ENCODE measurements around the gene SSU72.
A peak's percentile ranks its signal among the peaks of the same experiment; 100 is the strongest.

SSU72 gene

GRCh38 chr1:1616045-1616790, 41.6 kb upstream of the SSU72 start:
- Histone ChIP-seq H3K27me3 (ENCODE audit: insufficient read depth, low read length) (no peaks in the 10 kb centered on the region), H4K91ac (ENCODE audit: low read depth, low read length) (peak overlapping the region; percentile 92), H4K12ac (ENCODE audit: low read depth, low read length) (peak overlapping the region; percentile 91), H3K27ac (ENCODE audit: low read depth, low read length) (peak overlapping the region; percentile 100), H3K36me3 (ENCODE audit: control insufficient read depth in 1 of 2, insufficient read depth in 2 of 2, low read length in 2 of 2) (peaks cover 15% of the 10 kb centered on the region in 2 experiments), H4K8ac (ENCODE audit: low read depth, low read length) (peak overlapping the region; percentile 100), H2BK12ac (ENCODE audit: low read length) (no peak overlapping the region), H2AFZ (ENCODE audit: insufficient read depth, low read length, poor library complexity) (peak overlapping the region; percentile 98), H3K4me1 (ENCODE audit: control insufficient read depth in 1 of 2, insufficient read depth in 2 of 2, low read length in 2 of 2) (peaks cover 10 to 15% of the 10 kb centered on the region in 2 experiments), H2BK5ac (ENCODE audit: low read depth, low read length, poor library complexity) (peak overlapping the region; percentile 76), H2AK5ac (ENCODE audit: low read length) (no peak overlapping the region), H3K9me3 (ENCODE audit: insufficient read depth, low read depth, low read length) (no peaks in the 10 kb centered on the region), H2BK120ac (ENCODE audit: insufficient read depth, low read length, poor library complexity) (peak overlapping the region; percentile 82), H3K14ac (ENCODE audit: low read length) (peak overlapping the region; percentile 97), H3K9ac (ENCODE audit: low read length) (peak overlapping the region; percentile 95), H3K23ac (ENCODE audit: low read length) (no peak overlapping the region), H3K4me3 (ENCODE audit: low read depth, low read length) (peak overlapping the region; percentile 98), H3K79me1 (ENCODE audit: low read length) (peaks cover 8% of the 10 kb centered on the region), H3K18ac (ENCODE audit: low read length) (peak overlapping the region; percentile 97), H3K4ac (ENCODE audit: low read depth, low read length) (peak overlapping the region; percentile 80), H3K79me2 (ENCODE audit: control insufficient read depth, insufficient read depth, low read length, poor library complexity) (peaks cover 5% of the 10 kb centered on the region), H3K4me2 (ENCODE audit: low read length) (peak overlapping the region; percentile 83)
- DNase-seq = peak; percentile 26 to 43
- WGBS (ENCODE audit: extremely low coverage, insufficient coverage, insufficient read length) = no CpG with 5 or more reads among the region's 80 CpGs

- Histone ChIP-seq H3K27ac (ENCODE audit: low read depth, low read length) (peak within 1 kb of the TSS; percentile 100), H2AFZ (ENCODE audit: insufficient read depth, low read length, poor library complexity) (peak within 1 kb of the TSS; percentile 98), H2BK12ac (ENCODE audit: low read length) (no peak within 1 kb of the TSS), H2BK5ac (ENCODE audit: low read depth, low read length, poor library complexity) (peak within 1 kb of the TSS; percentile 97), H3K9ac (ENCODE audit: low read length) (peak within 1 kb of the TSS; percentile 97), H2AK5ac (ENCODE audit: low read length) (peak within 1 kb of the TSS; percentile 99), H3K4me1 (ENCODE audit: control insufficient read depth in 1 of 2, insufficient read depth in 2 of 2, low read length in 2 of 2) (peaks cover 10 to 15% of the 10 kb centered on the region in 2 experiments), H3K18ac (ENCODE audit: low read length) (peak within 1 kb of the TSS; percentile 99), H3K23ac (ENCODE audit: low read length) (no peak within 1 kb of the TSS), H3K27me3 (ENCODE audit: insufficient read depth, low read length) (no peaks in the 10 kb centered on the region), H3K14ac (ENCODE audit: low read length) (peak within 1 kb of the TSS; percentile 100), H3K79me2 (ENCODE audit: control insufficient read depth, insufficient read depth, low read length, poor library complexity) (peaks cover 5% of the 10 kb centered on the region), H4K91ac (ENCODE audit: low read depth, low read length) (peak within 1 kb of the TSS; percentile 100), H4K12ac (ENCODE audit: low read depth, low read length) (peak within 1 kb of the TSS; percentile 100), H3K36me3 (ENCODE audit: control insufficient read depth in 1 of 2, insufficient read depth in 2 of 2, low read length in 2 of 2) (peaks cover 14 to 15% of the 10 kb centered on the region in 2 experiments), H4K8ac (ENCODE audit: low read depth, low read length) (peak within 1 kb of the TSS; percentile 100), H3K4me2 (ENCODE audit: low read length) (peak within 1 kb of the TSS; percentile 96), H3K4me3 (ENCODE audit: low read depth, low read length) (peak within 1 kb of the TSS; percentile 98), H2BK120ac (ENCODE audit: insufficient read depth, low read length, poor library complexity) (peak within 1 kb of the TSS; percentile 99), H3K4ac (ENCODE audit: low read depth, low read length) (peak within 1 kb of the TSS; percentile 95), H3K9me3 (ENCODE audit: insufficient read depth, low read depth, low read length) (no peaks in the 10 kb centered on the region), H3K79me1 (ENCODE audit: low read length) (peaks cover 8% of the 10 kb centered on the region)
- no CpG with 5 or more reads among the region's 107 CpGs for WGBS (ENCODE audit: extremely low coverage, insufficient coverage, insufficient read length)
- peak; percentile 97 to 99 for DNase-seq
Observed at GRCh38 chr1:1615256-1616044, 40.8 kb upstream of the SSU72 start, which contains the start of gene MIB2. TSS of gene MIB2 (plus strand) at chr1:1615500. CDS start at chr1:1623453, 7,953 bp downstream.

GRCh38 chr1:1614954-1615255, 40.2 kb upstream of the SSU72 start:
- Histone ChIP-seq H3K79me2 (ENCODE audit: control insufficient read depth, insufficient read depth, low read length, poor library complexity) (peaks cover 5% of the 10 kb centered on the region), H3K4me2 (ENCODE audit: low read length) (peak overlapping the region; percentile 96), H3K9me3 (ENCODE audit: insufficient read depth, low read depth, low read length) (no peaks in the 10 kb centered on the region), H3K9ac (ENCODE audit: low read length) (peak overlapping the region; percentile 56), H3K36me3 (ENCODE audit: control insufficient read depth in 1 of 2, insufficient read depth in 2 of 2, low read length in 2 of 2) (peaks cover 13 to 15% of the 10 kb centered on the region in 2 experiments), H3K79me1 (ENCODE audit: low read length) (peaks cover 8% of the 10 kb centered on the region), H3K4ac (ENCODE audit: low read depth, low read length) (no peak overlapping the region), H4K12ac (ENCODE audit: low read depth, low read length) (no peak overlapping the region), H3K4me3 (ENCODE audit: low read depth, low read length) (peak overlapping the region; percentile 98), H2BK120ac (ENCODE audit: insufficient read depth, low read length, poor library complexity) (no peak overlapping the region), H2BK12ac (ENCODE audit: low read length) (no peak overlapping the region), H3K27ac (ENCODE audit: low read depth, low read length) (peak overlapping the region; percentile 52), H3K23ac (ENCODE audit: low read length) (no peak overlapping the region), H2AK5ac (ENCODE audit: low read length) (no peak overlapping the region), H2BK5ac (ENCODE audit: low read depth, low read length, poor library complexity) (peak overlapping the region; percentile 11), H4K8ac (ENCODE audit: low read depth, low read length) (no peak overlapping the region), H3K14ac (ENCODE audit: low read length) (no peak overlapping the region), H3K18ac (ENCODE audit: low read length) (no peak overlapping the region), H3K4me1 (ENCODE audit: control insufficient read depth in 1 of 2, insufficient read depth in 2 of 2, low read length in 2 of 2) (peaks cover 10 to 15% of the 10 kb centered on the region in 2 experiments), H2AFZ (ENCODE audit: insufficient read depth, low read length, poor library complexity) (no peak overlapping the region), H3K27me3 (ENCODE audit: insufficient read depth, low read length) (no peaks in the 10 kb centered on the region), H4K91ac (ENCODE audit: low read depth, low read length) (peak overlapping the region; percentile 22)
- WGBS (ENCODE audit: extremely low coverage, insufficient coverage, insufficient read length) = no CpG with 5 or more reads among the region's 23 CpGs
- DNase-seq = no peak

GRCh38 chr1:1614204-1614953, 39.7 kb upstream of the SSU72 start:
- H2BK12ac ChIP-seq (ENCODE audit: low read length) = no peak overlapping the region
- no peak overlapping the region for H3K9ac ChIP-seq (ENCODE audit: low read length)
- no peak overlapping the region for H2BK120ac ChIP-seq (ENCODE audit: insufficient read depth, low read length, poor library complexity)
- H3K4ac ChIP-seq (ENCODE audit: low read depth, low read length) = peak overlapping the region; percentile 12
- peaks cover 10 to 15% of the 10 kb centered on the region in 2 experiments for H3K4me1 ChIP-seq (ENCODE audit: control insufficient read depth in 1 of 2, insufficient read depth in 2 of 2, low read length in 2 of 2)
- H3K14ac ChIP-seq (ENCODE audit: low read length) = no peak overlapping the region
- H3K9me3 ChIP-seq (ENCODE audit: insufficient read depth, low read depth, low read length) = no peaks in the 10 kb centered on the region
- H3K79me2 ChIP-seq (ENCODE audit: control insufficient read depth, insufficient read depth, low read length, poor library complexity) = peaks cover 5% of the 10 kb centered on the region
- peak overlapping the region; percentile 96 for H3K4me2 ChIP-seq (ENCODE audit: low read length)
- no peak overlapping the region for H4K12ac ChIP-seq (ENCODE audit: low read depth, low read length)
- H3K23ac ChIP-seq (ENCODE audit: low read length) = no peak overlapping the region
- peak overlapping the region; percentile 22 for H4K91ac ChIP-seq (ENCODE audit: low read depth, low read length)
- H2AFZ ChIP-seq (ENCODE audit: insufficient read depth, low read length, poor library complexity) = no peak overlapping the region
- H3K4me3 ChIP-seq (ENCODE audit: low read depth, low read length) = peak overlapping the region; percentile 98
- H3K79me1 ChIP-seq (ENCODE audit: low read length) = peaks cover 8% of the 10 kb centered on the region
- H3K27ac ChIP-seq (ENCODE audit: low read depth, low read length) = peak overlapping the region; percentile 52
- H3K27me3 ChIP-seq (ENCODE audit: insufficient read depth, low read length) = no peaks in the 10 kb centered on the region
- WGBS (ENCODE audit: extremely low coverage, insufficient coverage, insufficient read length) = no CpG with 5 or more reads among the region's 30 CpGs
- H2BK5ac ChIP-seq (ENCODE audit: low read depth, low read length, poor library complexity) = no peak overlapping the region
- DNase-seq = peak; percentile 94
- H2AK5ac ChIP-seq (ENCODE audit: low read length) = no peak overlapping the region
- H3K36me3 ChIP-seq (ENCODE audit: control insufficient read depth in 1 of 2, insufficient read depth in 2 of 2, low read length in 2 of 2) = peaks cover 13% of the 10 kb centered on the region in 2 experiments
- H3K18ac ChIP-seq (ENCODE audit: low read length) = no peak overlapping the region
- no peak overlapping the region for H4K8ac ChIP-seq (ENCODE audit: low read depth, low read length)
